Left cardiac atrium (tissue), 4 donors: Measurements from ENCODE around the gene MAST2. TPM values are rescaled to one million over a fixed set of nuclear protein-coding genes. Genes with fewer than 3 reads are reported as not detected.
"Not testable (repeated sequence)": the region's sequence is repeated elsewhere in the genome, so short reads cannot be mapped to it uniquely, and the experiment has no call there.

Experiments
- ATAC-seq, 2 donors: fragments of 200-7000 bp; cut with Tn5 transposase; one replicate each; pipeline ENCODE4 v1.9.1; 2020; ENCODE audit warnings: mild to moderate bottlenecking in 2 of 2, moderate library complexity in 2 of 2
- DNase-seq: peaks from one replicate; pipeline ENCODE4 v3.0.0-alpha.2; 2020
- intact Hi-C, 2 donors: fragments of 100-400 bp; cut with DNase I; formaldehyde crosslinking; loops; one replicate each; pipeline versions ENCODE4 v1.14.1 to v1.15.1; 2022 to 2023
- total RNA-seq, 2 donors: library from RNA; stranded (reverse); fragmentation: NEBNext Ultra II Directional; extraction: Animal tissue kit (Norgen Biotek cat#: 25700); gene quantifications; one replicate each; pipeline ENCODE4 v1.2.1, GENCODE V29; 2021
- donor health status: DM: no; HTN: yes; CAD: no.
- donor health status: DM: no; HTN: yes; CAD: no; lungs with severe emphysema.
- donor health status: DM: yes; HTN: yes; CAD: no.
- donor health status: Dilated cardiomyopathy.

The MAST2 gene
- total RNA-seq, 2 donors from 2014 or later: 66.7 to 73.5 TPM

GRCh38 chr1:45804669-45804969 lies 1.2 kb downstream of the MAST2 start:
- no peak for DNase-seq
- intact Hi-C loops: no loop called here
- ATAC-seq: no peak

- intact Hi-C loops: no loop called here
- no peak for ATAC-seq
- no peak for DNase-seq
Measured at GRCh38 chr1:45806129-45806528, 2.7 kb downstream of the MAST2 start.

GRCh38 chr1:45809761-45810160 lies 6.3 kb downstream of the MAST2 start:
- intact Hi-C loops: no loop called here
- ATAC-seq (no peak), DNase-seq (no peak)

GRCh38 chr1:45814776-45815175 lies 11.4 kb downstream of the MAST2 start:
- intact Hi-C loops: no loop called here
- DNase-seq (no peak), ATAC-seq (no peak)

GRCh38 chr1:45815667-45816458 lies 12.5 kb downstream of the MAST2 start:
- DNase-seq (no peak), ATAC-seq (no peak)
- intact Hi-C loops: no loop called here

- intact Hi-C loops: no loop called here
- DNase-seq: no peak
Measured at GRCh38 chr1:45820173-45820572, 16.8 kb downstream of the MAST2 start.

GRCh38 chr1:45820788-45821187 lies 17.4 kb downstream of the MAST2 start:
- DNase-seq (no peak), ATAC-seq (no peak)
- intact Hi-C loops: no loop called here

More at GRCh38 chr1:45820173-45820572, 16.8 kb downstream of the MAST2 start:
- no peak for ATAC-seq

- intact Hi-C loops: no loop called here
- DNase-seq: no peak
- no peak for ATAC-seq
Measured at GRCh38 chr1:45822644-45823043, 19.2 kb downstream of the MAST2 start.

GRCh38 chr1:45824607-45825006 lies 21.2 kb downstream of the MAST2 start:
- no peak for DNase-seq
- ATAC-seq: no peak
- intact Hi-C loops: no loop called here

- intact Hi-C loops: no loop called here
- ATAC-seq (no peak), DNase-seq (no peak)
Measured at GRCh38 chr1:45827256-45827655, 23.8 kb downstream of the MAST2 start.

GRCh38 chr1:45828841-45829240 lies 25.4 kb downstream of the MAST2 start:
- ATAC-seq: no peak
- intact Hi-C loops: no loop called here
- no peak for DNase-seq

- DNase-seq (no peak), ATAC-seq (no peak)
- intact Hi-C loops: no loop called here
Measured at GRCh38 chr1:45833361-45833760, 29.9 kb downstream of the MAST2 start.

- no peak for DNase-seq
- ATAC-seq: no peak
- intact Hi-C loops: no loop called here
Measured at GRCh38 chr1:45834689-45835088, 31.3 kb downstream of the MAST2 start.

GRCh38 chr1:45836451-45836850 lies 33.0 kb downstream of the MAST2 start:
- DNase-seq (no peak), ATAC-seq (no peak)
- intact Hi-C loops: no loop called here

GRCh38 chr1:45836861-45837260 lies 33.4 kb downstream of the MAST2 start:
- ATAC-seq, intact Hi-C loops, DNase-seq: not testable (repeated sequence)

GRCh38 chr1:45838322-45838721 lies 34.9 kb downstream of the MAST2 start:
- ATAC-seq, DNase-seq, intact Hi-C loops: not testable (repeated sequence)

- ATAC-seq (no peak), DNase-seq (no peak)
- intact Hi-C loops: no loop called here
Measured at GRCh38 chr1:45840704-45841103, 37.3 kb downstream of the MAST2 start.

- intact Hi-C loops: no loop called here
- no peak for DNase-seq
- ATAC-seq: no peak
Measured at GRCh38 chr1:45842786-45843185, 39.4 kb downstream of the MAST2 start.

GRCh38 chr1:45843474-45843905 lies 40.1 kb downstream of the MAST2 start:
- intact Hi-C loops: no loop called here
- no peak for DNase-seq
- ATAC-seq: peak in 1 of 2 donors; percentile 67

- ATAC-seq, DNase-seq, intact Hi-C loops: not testable (repeated sequence)
Measured at GRCh38 chr1:45844000-45844399, 40.6 kb downstream of the MAST2 start.

GRCh38 chr1:45846931-45847330 lies 43.5 kb downstream of the MAST2 start:
- intact Hi-C loops: no loop called here
- ATAC-seq (no peak), DNase-seq (no peak)
